Measurements from ENCODE around the gene DDX6.

GRCh38 chr11:118806400-118806799 is 15.4 kb upstream of the DDX6 start:
- TF ChIP-seq TAF1 (IDR thresholded peaks at IDR 0.05; ENCODE audit: low read depth, low read length) = no peak
- no peak for TF ChIP-seq POLR2A (IDR thresholded peaks at IDR 0.05; ENCODE audit: low read depth, low read length)
- TF ChIP-seq POLR2AphosphoS5 (IDR thresholded peaks at IDR 0.05; ENCODE audit: low read depth, low read length) = no peak
- TF ChIP-seq SPI1 (IDR thresholded peaks at IDR 0.05; ENCODE audit: low read depth, low read length) = no peak

Data from GM12891 (cell line).